ENCODE results near the gene TTLL8. TPM values are rescaled to one million over a fixed set of nuclear protein-coding genes. Genes with fewer than 3 reads are reported as not detected.

TTLL8 gene
- total RNA-seq, 2 experiments from 2014 or later = not detected

GRCh38 chr22:50068096-50068495 lies 10.0 kb upstream of the TTLL8 start:
- no peak for ATAC-seq
- Mint-ChIP-seq H3K27me3 (ENCODE audit: low read depth) (no peaks in the 10 kb centered on the region), H3K4me1 (ENCODE audit: low read depth) (no peaks in the 10 kb centered on the region), H3K4me3 (no peak overlapping the region), H3K36me3 (ENCODE audit: low read depth) (no peaks in the 10 kb centered on the region), H3K27ac (no peak overlapping the region), H3K9me3 (ENCODE audit: insufficient read depth) (no peaks in the 10 kb centered on the region)
- POLR2A ChIA-PET = no interaction called here
- CTCF ChIA-PET = no interaction called here
- DNase-seq = no peak

GRCh38 chr22:50067244-50067643 lies 9.1 kb upstream of the TTLL8 start:
- H3K4me1 Mint-ChIP-seq (ENCODE audit: low read depth) = no peaks in the 10 kb centered on the region
- DNase-seq (no peak), ATAC-seq (no peak)
- H3K27me3 Mint-ChIP-seq (ENCODE audit: low read depth) = no peaks in the 10 kb centered on the region
- ChIA-PET CTCF (no interaction called here), POLR2A (no interaction called here)
- H3K4me3 Mint-ChIP-seq = no peak overlapping the region
- no peaks in the 10 kb centered on the region for H3K9me3 Mint-ChIP-seq (ENCODE audit: insufficient read depth)
- no peak overlapping the region for H3K27ac Mint-ChIP-seq
- no peaks in the 10 kb centered on the region for H3K36me3 Mint-ChIP-seq (ENCODE audit: low read depth)

GRCh38 chr22:50064453-50064852 lies 6.4 kb upstream of the TTLL8 start:
- ATAC-seq = no peak
- CTCF ChIA-PET = no interaction called here

GRCh38 chr22:50063589-50064393 lies 5.7 kb upstream of the TTLL8 start:
- Mint-ChIP-seq H3K27ac (no peak overlapping the region), H3K4me3 (no peak overlapping the region), H3K9me3 (ENCODE audit: insufficient read depth) (no peaks in the 10 kb centered on the region), H3K4me1 (ENCODE audit: low read depth) (no peaks in the 10 kb centered on the region), H3K27me3 (ENCODE audit: low read depth) (peaks cover 2% of the 10 kb centered on the region), H3K36me3 (ENCODE audit: low read depth) (no peaks in the 10 kb centered on the region)
- ChIA-PET POLR2A (no interaction called here), CTCF (no interaction called here)
- no peak for ATAC-seq
- DNase-seq = no peak

More at GRCh38 chr22:50064453-50064852, 6.4 kb upstream of the TTLL8 start:
- no peaks in the 10 kb centered on the region for H3K36me3 Mint-ChIP-seq (ENCODE audit: low read depth)
- H3K4me3 Mint-ChIP-seq = no peak overlapping the region
- no peaks in the 10 kb centered on the region for H3K27me3 Mint-ChIP-seq (ENCODE audit: low read depth)
- no peaks in the 10 kb centered on the region for H3K4me1 Mint-ChIP-seq (ENCODE audit: low read depth)
- no peaks in the 10 kb centered on the region for H3K9me3 Mint-ChIP-seq (ENCODE audit: insufficient read depth)
- no peak for DNase-seq
- POLR2A ChIA-PET = no interaction called here
- no peak overlapping the region for H3K27ac Mint-ChIP-seq

- DNase-seq = no peak
- POLR2A ChIA-PET = no interaction called here
These were observed 4.5 kb upstream of the TTLL8 start for GRCh38 chr22:50062509-50063135.

GRCh38 chr22:50061824-50062355 lies 3.8 kb upstream of the TTLL8 start:
- POLR2A ChIA-PET = no interaction called here
- H3K36me3 Mint-ChIP-seq (ENCODE audit: low read depth) = no peaks in the 10 kb centered on the region
- no peak for DNase-seq
- no peaks in the 10 kb centered on the region for H3K4me1 Mint-ChIP-seq (ENCODE audit: low read depth)
- H3K9me3 Mint-ChIP-seq (ENCODE audit: insufficient read depth) = no peaks in the 10 kb centered on the region
- H3K27ac Mint-ChIP-seq = no peak overlapping the region
- no peak overlapping the region for H3K4me3 Mint-ChIP-seq
- no peak for ATAC-seq
- CTCF ChIA-PET = no interaction called here
- H3K27me3 Mint-ChIP-seq (ENCODE audit: low read depth) = peaks cover 8% of the 10 kb centered on the region

More at GRCh38 chr22:50062509-50063135, 4.5 kb upstream of the TTLL8 start:
- Mint-ChIP-seq H3K27ac (no peak overlapping the region), H3K27me3 (ENCODE audit: low read depth) (peaks cover 4% of the 10 kb centered on the region), H3K36me3 (ENCODE audit: low read depth) (no peaks in the 10 kb centered on the region), H3K9me3 (ENCODE audit: insufficient read depth) (no peaks in the 10 kb centered on the region), H3K4me1 (ENCODE audit: low read depth) (no peaks in the 10 kb centered on the region), H3K4me3 (no peak overlapping the region)
- ATAC-seq = no peak
- CTCF ChIA-PET = no interaction called here

GRCh38 chr22:50061141-50061823 lies 3.2 kb upstream of the TTLL8 start:
- Mint-ChIP-seq H3K4me1 (ENCODE audit: low read depth) (no peaks in the 10 kb centered on the region), H3K27me3 (ENCODE audit: low read depth) (peaks cover 9% of the 10 kb centered on the region), H3K36me3 (ENCODE audit: low read depth) (no peaks in the 10 kb centered on the region), H3K4me3 (no peak overlapping the region), H3K27ac (no peak overlapping the region), H3K9me3 (ENCODE audit: insufficient read depth) (no peaks in the 10 kb centered on the region)
- CTCF ChIA-PET = no interaction called here
- DNase-seq (no peak), ATAC-seq (no peak)
- POLR2A ChIA-PET = no interaction called here

GRCh38 chr22:50060441-50061140 lies 2.5 kb upstream of the TTLL8 start:
- Mint-ChIP-seq H3K27me3 (ENCODE audit: low read depth) (peaks cover 9% of the 10 kb centered on the region), H3K9me3 (ENCODE audit: insufficient read depth) (no peaks in the 10 kb centered on the region), H3K4me1 (ENCODE audit: low read depth) (no peaks in the 10 kb centered on the region), H3K27ac (no peak overlapping the region), H3K36me3 (ENCODE audit: low read depth) (no peaks in the 10 kb centered on the region), H3K4me3 (no peak overlapping the region)
- ChIA-PET CTCF (no interaction called here), POLR2A (no interaction called here)
- ATAC-seq = no peak
- DNase-seq = no peak

GRCh38 chr22:50059881-50060262 lies 1.8 kb upstream of the TTLL8 start:
- Mint-ChIP-seq H3K9me3 (ENCODE audit: insufficient read depth) (no peaks in the 10 kb centered on the region), H3K36me3 (ENCODE audit: low read depth) (no peaks in the 10 kb centered on the region), H3K27ac (no peak overlapping the region), H3K4me3 (no peak overlapping the region), H3K4me1 (ENCODE audit: low read depth) (no peaks in the 10 kb centered on the region), H3K27me3 (ENCODE audit: low read depth) (peaks cover 9% of the 10 kb centered on the region)
- CTCF ChIA-PET = no interaction called here
- POLR2A ChIA-PET = interaction anchor here (0.6 kb wide), 1 partner anchor 53 kb away, joined by 4 read pairs; no protein-coding TSS in a partner anchor
- DNase-seq (no peak), ATAC-seq (no peak)

GRCh38 chr22:50058906-50059880 lies 1.1 kb upstream of the TTLL8 start:
- H3K27ac Mint-ChIP-seq = no peak overlapping the region
- H3K27me3 Mint-ChIP-seq (ENCODE audit: low read depth) = peaks cover 9% of the 10 kb centered on the region
- H3K9me3 Mint-ChIP-seq (ENCODE audit: insufficient read depth) = no peaks in the 10 kb centered on the region
- ATAC-seq (no peak), DNase-seq (no peak)
- ChIA-PET CTCF (no interaction called here), POLR2A (interaction anchor here (0.6 kb wide), 1 partner anchor 53 kb away, joined by 4 read pairs; no protein-coding TSS in a partner anchor)
- no peaks in the 10 kb centered on the region for H3K4me1 Mint-ChIP-seq (ENCODE audit: low read depth)
- H3K4me3 Mint-ChIP-seq = no peak overlapping the region
- no peaks in the 10 kb centered on the region for H3K36me3 Mint-ChIP-seq (ENCODE audit: low read depth)
